T-helper 2 cell treated with Interferon-gamma antibody and Interleukin-4, amounts not matched to agents 100 ng/mL and 5 ng/mL, for 36 hours (primary cell): ENCODE measurements around the gene TCF12. TPM values are rescaled to one million over a fixed set of nuclear protein-coding genes. Genes with fewer than 3 reads are reported as not detected.

Source experiments
- intact Hi-C: fragments of 100-400 bp; cut with micrococcal nuclease; formaldehyde crosslinking; loops from one replicate; pipeline ENCODE4 v1.15.1; 2023
- total RNA-seq: library from RNA; stranded (reverse); gene quantifications from 2 replicates; pipeline ENCODE4 v1.2.3, GENCODE V29; 2022

TCF12 gene
- total RNA-seq, 1 donor from 2014 or later = 68.8 TPM

- intact Hi-C loops = no loop called here
Measured at GRCh38 chr15:57328479-57328878, 410.0 kb downstream of the TCF12 start.

- intact Hi-C loops = no loop called here
Measured at GRCh38 chr15:57328897-57329296, 410.5 kb downstream of the TCF12 start.

GRCh38 chr15:57329582-57330367, 411.3 kb downstream of the TCF12 start:
- intact Hi-C loops = no loop called here

- intact Hi-C loops = no loop called here
Measured at GRCh38 chr15:57330619-57331340, 412.3 kb downstream of the TCF12 start.

GRCh38 chr15:57332326-57332725, 413.9 kb downstream of the TCF12 start:
- intact Hi-C loops = no loop called here

- intact Hi-C loops = no loop called here
Measured at GRCh38 chr15:57333487-57333886, 415.0 kb downstream of the TCF12 start.

- intact Hi-C loops = no loop called here
Measured at GRCh38 chr15:57334257-57334656, 415.8 kb downstream of the TCF12 start.

- intact Hi-C loops = no loop called here
Measured at GRCh38 chr15:57335293-57335715, 416.9 kb downstream of the TCF12 start.

- intact Hi-C loops = no loop called here
Measured at GRCh38 chr15:57335719-57336118, 417.3 kb downstream of the TCF12 start.

GRCh38 chr15:57337868-57338411, 419.5 kb downstream of the TCF12 start:
- intact Hi-C loops = no loop called here

GRCh38 chr15:57339321-57339720, 420.9 kb downstream of the TCF12 start:
- intact Hi-C loops = no loop called here

Other genes starting within 250 kb of the TCF12 start
- 27.7 and 28.2 TPM in 2 replicates for gene ZNF280D, start 185.1 kb upstream of the TCF12 start, total RNA-seq